Sigmoid colon (tissue), 7 donors: ENCODE data around the gene EXOSC2. TPM values are rescaled to one million over a fixed set of nuclear protein-coding genes. Genes with fewer than 3 reads are reported as not detected.
A peak's percentile ranks its signal among the peaks of the same experiment; 100 is the strongest.

ENCODE experiments used
- DNase-seq: peaks from one replicate; pipeline ENCODE4 v3.0.0-alpha.2; 2019
- H3K27ac ChIP-seq, 4 donors: fragments of 200-600 bp; sonication (generic); one replicate each; pipeline ENCODE4 v1.5.1; 2016 to 2019; ENCODE audit warnings: mild to moderate bottlenecking in 1 of 4
- H3K27me3 ChIP-seq, 3 donors: fragments of 200-600 bp; sonication (generic); one replicate each; pipeline ENCODE4 v1.5.1; 2019; ENCODE audit warnings: mild to moderate bottlenecking in 1 of 3
- H3K36me3 ChIP-seq, 4 donors: fragments of 200-600 bp; sonication (generic); one replicate each; pipeline ENCODE4 v1.5.1; 2016 to 2019
- H3K4me1 ChIP-seq, 4 donors: fragments of 200-600 bp; sonication (generic); one replicate each; pipeline ENCODE4 v1.5.1; 2017 to 2019
- H3K4me3 ChIP-seq, 4 donors: fragments of 200-600 bp; sonication (generic); one replicate each; pipeline ENCODE4 v1.5.1; 2017 to 2019; ENCODE audit warnings: mild to moderate bottlenecking in 2 of 4, moderate library complexity in 1 of 4
- H3K9me3 ChIP-seq, 4 donors: fragments of 200-600 bp in 3 of 4; sonication (generic) in 3 of 4; one replicate each; pipeline versions ENCODE4 v1.5.1 to v1.6.1; 2013 to 2019
- EP300 ChIP-seq, 4 donors: sonication (generic); formaldehyde crosslinking; IDR thresholded peaks; one replicate each; pipeline ENCODE4 v1.6.1; 2017; ENCODE audit warnings: antibody characterized with exemption in 4 of 4
- POLR2A ChIP-seq, 2 donors: fragments of 450-650 bp; IDR thresholded peaks; one replicate each; pipeline ENCODE4 v1.6.1; 2016; ENCODE audit warnings: antibody characterized with exemption in 2 of 2, mild to moderate bottlenecking in 2 of 2, moderate library complexity in 2 of 2
- POLR2AphosphoS5 ChIP-seq, 4 donors: sonication (generic); formaldehyde crosslinking; IDR thresholded peaks; one replicate each; pipeline ENCODE4 v1.6.1; 2017; ENCODE audit warnings: antibody characterized with exemption in 4 of 4
- WGBS, 2 donors: extraction: QIAGEN DNeasy Blood & Tissue Kit; methylation state at CpG; one replicate each; pipeline ENCODE4 v1.1.7; 2013; 5-methylcytosine and 5-hydroxymethylcytosine counted together
- intact Hi-C: fragments of 100-400 bp; cut with DNase I; formaldehyde crosslinking; loops from one replicate; pipeline ENCODE4 v1.15.1; 2023
- polyA plus RNA-seq, 3 donors: library from polyadenylated mRNA; stranded (reverse); fragments of 200-250 nt; gene quantifications; one replicate each; pipeline ENCODE4 v1.2.3, GENCODE V29; 2013
- total RNA-seq, 4 donors: library from RNA; depleted of rRNA; stranded (reverse); fragments of >200 nt; gene quantifications; one replicate each; pipeline ENCODE4 v1.1.0, GENCODE V29; 2016
- TF ChIP-seq, protein P1 (sequence below), 4 experiments: fragments of 450-650 bp in 3 of 4; fragments of 200-600 bp in 1 of 4; IDR thresholded peaks; one replicate each; pipeline ENCODE4 v1.5.1; 2016 to 2019; ENCODE audit warnings: antibody characterized with exemption in 4 of 4, mild to moderate bottlenecking in 3 of 4, moderate library complexity in 2 of 4
- donor health status: healthy with polysubstance abuse.
- donor health status: Bipolar disorder and iron deficiency.
- donor health status: healthy.

EXOSC2 gene
- total and polyA plus RNA-seq, 7 donors, result 6.6 to 24.1 (median 12.5) TPM

DNA sequence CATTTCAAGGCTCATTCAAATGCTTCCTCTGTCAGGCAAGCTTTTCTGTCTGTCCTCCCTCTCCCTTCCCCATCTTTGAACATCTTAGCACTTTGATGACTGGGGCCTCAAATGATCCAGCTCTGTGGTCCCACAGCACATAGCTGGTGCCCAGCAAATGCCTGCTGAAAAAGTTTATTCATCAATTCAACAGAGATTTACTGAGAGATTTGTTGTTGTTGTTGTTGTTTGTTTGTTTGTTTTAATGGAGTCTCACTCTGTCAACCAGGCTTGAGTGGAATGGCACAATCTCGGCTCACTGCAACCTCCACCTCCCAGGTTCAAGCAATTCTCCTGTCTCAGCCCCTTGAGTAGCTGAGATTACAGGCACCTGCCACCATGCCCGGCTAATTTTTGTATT is 6.0 kb upstream of the EXOSC2 start:
- 86 to 95% methylated on average over 2 of the region's 2 CpGs for WGBS, 2 donors
- intact Hi-C loops, result no loop called here

GRCh38 chr9:130688072-130688471 is 5.5 kb upstream of the EXOSC2 start:
- H3K9me3 ChIP-seq, result peaks cover 0 to 3% (median 0%) of the 10 kb centered on the region in 4 donors
- H3K36me3 ChIP-seq, result no peaks in the 10 kb centered on the region
- H3K27me3 ChIP-seq, result no peaks in the 10 kb centered on the region
- peaks cover 0 to 14% (median 11%) of the 10 kb centered on the region in 4 donors for H3K4me1 ChIP-seq
- TF ChIP-seq EP300 (IDR thresholded peaks at IDR 0.05), result no peak
- no peak for TF ChIP-seq POLR2A (IDR thresholded peaks at IDR 0.05)
- no peak for TF ChIP-seq POLR2AphosphoS5 (IDR thresholded peaks at IDR 0.05)
- TF ChIP-seq, protein P1, sequence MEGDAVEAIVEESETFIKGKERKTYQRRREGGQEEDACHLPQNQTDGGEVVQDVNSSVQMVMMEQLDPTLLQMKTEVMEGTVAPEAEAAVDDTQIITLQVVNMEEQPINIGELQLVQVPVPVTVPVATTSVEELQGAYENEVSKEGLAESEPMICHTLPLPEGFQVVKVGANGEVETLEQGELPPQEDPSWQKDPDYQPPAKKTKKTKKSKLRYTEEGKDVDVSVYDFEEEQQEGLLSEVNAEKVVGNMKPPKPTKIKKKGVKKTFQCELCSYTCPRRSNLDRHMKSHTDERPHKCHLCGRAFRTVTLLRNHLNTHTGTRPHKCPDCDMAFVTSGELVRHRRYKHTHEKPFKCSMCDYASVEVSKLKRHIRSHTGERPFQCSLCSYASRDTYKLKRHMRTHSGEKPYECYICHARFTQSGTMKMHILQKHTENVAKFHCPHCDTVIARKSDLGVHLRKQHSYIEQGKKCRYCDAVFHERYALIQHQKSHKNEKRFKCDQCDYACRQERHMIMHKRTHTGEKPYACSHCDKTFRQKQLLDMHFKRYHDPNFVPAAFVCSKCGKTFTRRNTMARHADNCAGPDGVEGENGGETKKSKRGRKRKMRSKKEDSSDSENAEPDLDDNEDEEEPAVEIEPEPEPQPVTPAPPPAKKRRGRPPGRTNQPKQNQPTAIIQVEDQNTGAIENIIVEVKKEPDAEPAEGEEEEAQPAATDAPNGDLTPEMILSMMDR (IDR thresholded peaks at IDR 0.05), result no peak
- no peak overlapping the region for H3K27ac ChIP-seq
- no peak overlapping the region for H3K4me3 ChIP-seq
- WGBS, 2 donors, result 84% methylated on average over 5 of the region's 5 CpGs
- intact Hi-C loops, result no loop called here
- no peak for DNase-seq

More for the DNA sequence above, 6.0 kb upstream of the EXOSC2 start:
- Histone ChIP-seq H3K27me3 (no peaks in the 10 kb centered on the region), H3K27ac (no peak overlapping the region), H3K9me3 (peaks cover 0 to 3% (median 0%) of the 10 kb centered on the region in 4 donors), H3K4me1 (peaks cover 0 to 9% (median 7%) of the 10 kb centered on the region in 4 donors), H3K36me3 (no peaks in the 10 kb centered on the region), H3K4me3 (no peak overlapping the region)
- DNase-seq, result no peak
- no peak for TF ChIP-seq POLR2A (IDR thresholded peaks at IDR 0.05)
- no peak for TF ChIP-seq EP300 (IDR thresholded peaks at IDR 0.05)
- TF ChIP-seq POLR2AphosphoS5 (IDR thresholded peaks at IDR 0.05), result no peak
- TF ChIP-seq, protein P1 (IDR thresholded peaks at IDR 0.05), result no peak

- Histone ChIP-seq H3K4me1 (peaks cover 0 to 22% (median 19%) of the 10 kb centered on the region in 4 donors), H3K36me3 (no peaks in the 10 kb centered on the region), H3K4me3 (peak overlapping the region in 3 of 4 donors; percentile 33 to 43 (median 33)), H3K27ac (peak overlapping the region; percentile 69 to 82 (median 74)), H3K27me3 (no peaks in the 10 kb centered on the region), H3K9me3 (peaks cover 0 to 3% (median 0%) of the 10 kb centered on the region in 4 donors)
- 9 to 63% methylated on average over 1 of the region's 1 CpG for WGBS, 2 donors
- intact Hi-C loops, result no loop called here
- DNase-seq, result no peak
- TF ChIP-seq EP300 (IDR thresholded peaks at IDR 0.05) (no peak), POLR2A (IDR thresholded peaks at IDR 0.05) (no peak)
Observed at GRCh38 chr9:130689572-130689936, 4.0 kb upstream of the EXOSC2 start.

GRCh38 chr9:130689937-130690700 is 3.5 kb upstream of the EXOSC2 start:
- TF ChIP-seq POLR2AphosphoS5 (IDR thresholded peaks at IDR 0.05), result peak; percentile 67 to 93 (median 80)
- TF ChIP-seq, protein P1 (IDR thresholded peaks at IDR 0.05), result no peak
- peak; percentile 63 to 68 for TF ChIP-seq POLR2A (IDR thresholded peaks at IDR 0.05)
- Histone ChIP-seq H3K4me3 (peak overlapping the region; percentile 9 to 43 (median 33)), H3K36me3 (no peaks in the 10 kb centered on the region), H3K4me1 (peaks cover 0 to 28% (median 25%) of the 10 kb centered on the region in 4 donors), H3K27ac (peak overlapping the region; percentile 69 to 82 (median 74)), H3K9me3 (no peaks in the 10 kb centered on the region), H3K27me3 (no peaks in the 10 kb centered on the region)
- WGBS, 2 donors, result 16 to 68% methylated on average over 15 of the region's 15 CpGs
- intact Hi-C loops, result no loop called here
- DNase-seq, result peak; percentile 91

- no peaks in the 10 kb centered on the region for H3K9me3 ChIP-seq
- H3K4me3 ChIP-seq, result no peak overlapping the region
- H3K27ac ChIP-seq, result no peak overlapping the region
- H3K4me1 ChIP-seq, result peaks cover 0 to 31% (median 27%) of the 10 kb centered on the region in 4 donors
- intact Hi-C loops, result no loop called here
- no peak for DNase-seq
- no peaks in the 10 kb centered on the region for H3K27me3 ChIP-seq
- H3K36me3 ChIP-seq, result peaks cover 0 to 20% (median 3%) of the 10 kb centered on the region in 4 donors
- 65 to 89% methylated on average over 25 of the region's 25 CpGs for WGBS, 2 donors
- TF ChIP-seq, protein P1 (IDR thresholded peaks at IDR 0.05), result no peak
- no peak for TF ChIP-seq EP300 (IDR thresholded peaks at IDR 0.05)
- no peak for TF ChIP-seq POLR2A (IDR thresholded peaks at IDR 0.05)
Observed at GRCh38 chr9:130692321-130692720, 1.3 kb upstream of the EXOSC2 start.
